Pulmonary artery endothelial cell (primary cell): ENCODE data around the gene MAD1L1. TPM values are rescaled to one million over a fixed set of nuclear protein-coding genes. Genes with fewer than 3 reads are reported as not detected.
"Not testable (repeated sequence)": the region's sequence is repeated elsewhere in the genome, so short reads cannot be mapped to it uniquely, and the experiment has no call there.

Experiments used
- DNase-seq: peaks from one replicate; pipeline ENCODE4 v3.0.0-alpha.2; 2011; ENCODE audit warnings: low read depth, low spot score
- total RNA-seq: library from RNA; depleted of rRNA; stranded (reverse); fragments of >200 nt; gene quantifications from 2 replicates; pipeline ENCODE4 v1.2.3, GENCODE V29; 2014

MAD1L1 gene
- total RNA-seq, 1 donor from 2014 or later: 53.2 TPM

DNA sequence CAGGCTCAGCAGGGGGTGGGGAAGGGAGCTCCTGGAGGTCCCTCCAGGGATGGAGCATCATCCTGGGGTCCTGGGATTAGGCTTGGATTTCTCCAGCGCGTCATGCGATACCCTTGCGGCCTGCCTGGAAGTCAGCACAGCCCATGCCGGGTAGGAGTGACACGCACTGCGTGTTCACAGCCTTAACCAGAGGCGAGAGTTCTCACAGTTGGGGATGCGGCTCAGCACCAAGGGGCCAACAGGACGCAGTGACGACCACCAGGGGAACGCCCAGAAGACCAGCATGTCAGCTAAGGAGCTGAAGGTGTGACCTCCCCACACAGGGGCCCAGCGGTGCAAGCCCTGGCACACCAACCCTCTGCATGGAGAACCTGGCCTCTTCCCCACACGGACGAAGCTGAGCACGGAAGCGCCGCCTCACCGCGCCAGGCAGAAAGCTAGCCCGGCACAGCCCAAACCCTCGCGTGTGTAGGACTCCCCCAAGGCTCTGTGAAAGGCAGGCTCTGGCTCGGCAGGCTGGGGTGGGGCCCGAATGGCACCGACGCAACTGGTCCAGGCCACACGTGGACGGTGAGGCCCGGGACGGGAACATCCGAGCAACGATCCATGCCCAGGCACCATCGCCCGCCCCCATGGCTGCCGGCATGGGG is 364.1 kb downstream of the MAD1L1 start:
- DNase-seq: no peak

DNA sequence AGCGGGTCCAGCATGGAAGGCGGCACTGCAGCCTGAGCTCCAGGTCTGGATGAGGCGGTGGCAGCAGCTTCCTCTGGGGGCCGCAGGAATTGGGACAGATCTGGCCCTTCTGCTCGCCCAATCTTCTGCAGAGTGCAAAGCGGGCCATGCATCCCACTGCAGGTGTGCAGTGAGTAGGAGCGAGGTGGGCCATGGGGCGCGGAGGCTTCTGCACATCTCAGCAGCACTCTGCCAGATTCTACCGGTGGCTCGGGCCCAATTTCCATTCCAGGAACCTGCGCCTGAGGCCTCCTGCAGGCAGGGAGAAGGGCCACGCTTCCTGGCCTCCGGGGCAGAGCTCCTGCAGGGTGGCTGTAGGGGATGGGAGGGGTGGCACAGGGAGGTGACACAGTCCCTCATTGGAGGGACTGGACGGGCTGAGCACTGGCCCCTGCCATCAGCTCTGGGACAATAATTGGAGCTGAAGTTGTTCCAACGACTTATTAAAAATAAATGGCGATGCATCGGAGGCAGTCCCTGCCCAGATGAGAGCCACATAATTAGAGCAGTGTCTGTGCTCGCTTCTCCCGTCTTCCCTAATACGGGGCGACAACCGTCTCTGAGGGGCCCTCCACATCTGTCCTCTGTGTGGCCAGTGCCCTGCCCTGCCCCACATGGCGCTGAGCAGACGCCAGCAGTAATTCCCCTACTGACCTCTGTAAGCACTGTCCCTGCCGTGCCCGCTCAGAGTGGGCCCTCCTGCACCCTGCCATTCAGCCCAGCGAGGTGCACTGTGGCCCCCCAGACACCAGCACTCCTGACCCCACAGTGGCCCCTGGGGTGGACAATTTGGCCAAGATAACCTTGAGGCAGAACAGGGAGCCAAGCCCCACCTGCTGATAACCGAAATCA is 365.1 kb downstream of the MAD1L1 start:
- no peak for DNase-seq

DNA sequence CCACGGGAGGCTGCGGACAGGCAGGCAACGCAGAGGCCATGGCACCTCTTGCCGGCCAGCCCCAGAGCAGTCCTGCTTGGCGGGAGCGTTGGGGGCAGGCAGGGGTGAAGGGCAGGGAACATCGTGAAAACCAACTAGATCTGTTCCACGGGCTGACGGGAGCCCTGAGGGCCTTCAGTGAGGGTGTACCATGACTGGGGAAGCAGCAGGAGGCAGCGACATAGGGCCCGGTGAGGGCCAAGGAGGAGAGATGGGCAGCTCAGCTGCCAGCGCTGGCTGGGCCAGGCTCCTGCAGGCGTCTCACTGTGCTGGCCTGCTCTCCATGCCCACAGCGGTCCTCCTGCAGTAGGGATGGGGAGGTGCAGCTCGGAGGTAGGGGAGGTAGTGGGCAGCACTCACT is 366.1 kb downstream of the MAD1L1 start:
- DNase-seq: no peak

DNA sequence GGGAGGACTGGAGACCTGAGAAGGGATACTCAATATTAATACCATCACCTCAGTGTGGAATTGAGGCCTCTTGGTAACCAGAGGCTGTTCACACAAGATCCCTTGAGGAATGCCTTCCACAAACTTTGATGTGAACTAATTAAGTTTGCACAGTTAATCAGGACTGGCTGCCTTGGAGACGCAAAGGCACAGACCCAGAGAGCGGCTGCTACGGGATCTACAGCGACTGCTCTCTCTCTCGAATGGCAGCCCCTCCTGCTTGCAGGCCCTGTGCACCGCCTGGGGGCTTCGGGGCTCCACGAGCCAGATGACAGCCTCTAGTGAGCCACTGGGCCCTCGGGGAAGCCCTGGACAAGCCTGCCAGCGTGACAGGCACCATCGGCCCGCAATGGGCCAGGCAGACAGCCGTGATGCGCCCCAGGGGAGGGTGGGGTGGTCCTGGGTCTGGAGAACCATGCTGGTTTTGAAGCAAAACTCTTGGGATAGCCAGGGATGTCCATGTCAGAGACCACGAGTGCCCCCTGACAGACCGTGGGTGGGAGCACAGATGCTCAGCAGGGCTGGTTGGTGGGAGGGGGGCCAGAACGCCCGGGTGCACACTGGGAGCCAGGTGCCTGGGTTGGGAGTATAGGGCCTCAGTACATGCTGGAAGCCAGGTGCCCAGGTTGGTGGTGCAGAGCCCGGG is 367.0 kb downstream of the MAD1L1 start:
- DNase-seq: no peak

DNA sequence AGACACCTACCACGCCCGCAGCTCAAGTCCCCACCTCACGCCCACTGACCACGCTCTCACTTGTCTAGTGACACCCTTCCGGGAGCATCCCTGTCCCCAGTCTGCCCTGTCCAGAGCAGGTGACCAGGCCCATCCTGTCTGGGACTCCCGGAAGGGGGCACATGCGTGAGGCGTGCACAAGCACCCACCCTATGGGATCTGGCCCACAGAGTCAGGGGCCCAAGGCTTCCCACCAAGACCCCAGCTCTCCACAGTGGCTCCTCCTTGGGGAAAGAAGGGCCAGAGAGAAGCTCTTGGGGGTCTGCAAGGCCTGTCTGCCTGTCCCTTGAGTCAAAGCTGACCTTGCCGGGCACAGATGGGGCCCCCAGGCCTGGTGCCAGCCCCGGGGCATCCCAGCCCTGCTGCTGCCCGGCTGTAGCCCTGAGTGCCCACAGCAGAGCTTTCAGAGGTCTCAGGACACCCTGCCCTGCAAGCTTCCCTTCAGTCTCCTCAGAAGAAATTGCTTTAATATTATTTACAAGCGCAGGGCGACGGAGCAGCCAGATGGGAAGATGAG is 367.7 kb downstream of the MAD1L1 start:
- no peak for DNase-seq

DNA sequence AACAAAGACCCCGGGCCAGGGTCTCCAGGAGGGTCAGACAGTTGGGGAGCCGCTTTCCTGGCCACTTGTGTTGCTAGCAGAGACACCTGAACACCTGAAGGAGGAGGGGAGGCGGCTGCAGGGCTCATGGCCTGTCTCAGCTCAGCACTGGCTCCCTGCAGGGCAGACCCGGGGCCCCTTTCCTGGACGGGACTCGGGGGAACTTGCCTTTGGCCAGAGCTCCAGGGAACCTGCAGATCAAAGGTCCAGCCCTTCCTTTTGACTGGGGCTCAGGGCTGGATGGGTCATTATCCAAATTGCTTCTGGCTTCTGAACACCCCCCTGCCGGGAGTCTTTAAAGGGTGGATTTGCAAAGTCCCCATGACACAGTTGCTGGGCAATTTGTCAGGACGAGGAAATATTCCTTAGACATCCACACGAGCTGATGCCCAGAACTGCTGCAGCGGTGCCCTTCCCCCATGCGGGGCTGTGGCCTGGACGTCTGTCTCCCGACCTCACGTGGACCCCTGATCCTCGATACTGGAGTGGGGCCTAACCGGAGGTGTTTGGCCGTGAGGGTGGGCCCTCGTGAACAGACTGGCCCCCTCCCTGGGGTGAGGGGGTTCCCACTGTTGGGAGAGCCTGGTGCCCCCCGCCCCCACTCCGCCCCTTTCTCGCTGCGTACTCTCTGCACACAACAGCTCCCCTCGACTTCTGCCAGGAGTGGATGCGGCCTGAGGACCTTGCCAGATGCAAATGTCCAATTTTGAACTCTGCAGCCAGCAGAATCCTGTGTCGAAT is 368.4 kb downstream of the MAD1L1 start:
- no peak for DNase-seq

DNA sequence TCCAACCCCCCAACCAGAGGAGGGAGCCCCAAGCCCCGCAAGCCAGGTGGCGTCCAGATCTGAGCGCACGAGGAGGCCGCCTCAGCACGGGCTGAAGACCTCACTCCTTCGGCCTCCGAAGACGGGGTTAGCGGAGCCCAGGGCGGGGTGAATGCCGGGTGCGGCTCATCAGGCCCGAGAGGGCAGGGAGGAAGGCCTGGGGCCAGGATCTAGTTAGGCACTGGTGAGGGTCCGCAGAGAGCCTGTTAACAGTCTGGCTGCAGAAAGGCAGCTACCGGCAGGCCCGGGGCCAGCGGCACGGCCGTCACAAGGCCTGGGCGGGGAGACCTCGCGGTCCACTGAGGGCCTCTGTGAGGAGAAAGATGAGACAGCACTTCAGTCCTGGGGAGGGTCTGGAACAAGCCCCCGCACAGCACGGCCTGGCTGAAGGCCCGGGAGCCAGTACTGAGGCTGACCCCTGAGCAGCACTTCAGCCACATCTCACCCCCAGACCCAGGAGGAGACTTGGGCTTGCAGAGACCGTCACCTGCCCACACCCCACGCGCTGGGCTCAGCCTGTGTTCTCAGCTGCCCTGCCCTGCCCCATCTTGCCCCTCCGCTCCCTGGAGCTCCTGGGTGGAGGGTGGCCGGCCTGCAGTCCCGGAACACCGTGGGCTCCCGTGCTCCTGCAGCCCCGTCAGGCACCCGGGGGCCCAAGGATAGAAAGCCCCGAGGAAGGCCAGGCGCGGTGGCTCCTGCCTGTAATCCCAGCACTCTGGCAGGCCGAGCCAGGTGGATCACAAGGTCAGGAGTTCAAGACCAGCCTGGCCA is 369.4 kb downstream of the MAD1L1 start:
- no peak for DNase-seq

DNA sequence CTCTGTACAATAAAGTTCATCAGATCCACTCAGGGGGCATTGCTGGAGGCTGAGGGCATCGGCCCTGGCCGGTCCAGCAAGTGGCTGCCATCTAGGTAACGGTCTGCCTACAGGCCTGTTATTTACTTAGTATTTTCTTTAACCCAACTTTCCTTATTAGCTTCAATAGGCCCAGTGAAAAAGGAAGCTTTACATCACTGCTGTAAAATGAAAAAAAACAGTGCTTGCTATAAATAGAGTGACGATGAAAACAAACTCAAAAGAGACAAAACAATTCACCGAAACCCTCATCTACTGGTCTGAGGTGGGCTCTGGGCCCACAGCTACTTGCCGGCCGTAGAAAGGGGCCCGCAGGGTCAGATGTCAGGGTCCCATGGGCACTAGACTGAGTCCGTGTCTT is 370.2 kb downstream of the MAD1L1 start:
- no peak for DNase-seq

DNA sequence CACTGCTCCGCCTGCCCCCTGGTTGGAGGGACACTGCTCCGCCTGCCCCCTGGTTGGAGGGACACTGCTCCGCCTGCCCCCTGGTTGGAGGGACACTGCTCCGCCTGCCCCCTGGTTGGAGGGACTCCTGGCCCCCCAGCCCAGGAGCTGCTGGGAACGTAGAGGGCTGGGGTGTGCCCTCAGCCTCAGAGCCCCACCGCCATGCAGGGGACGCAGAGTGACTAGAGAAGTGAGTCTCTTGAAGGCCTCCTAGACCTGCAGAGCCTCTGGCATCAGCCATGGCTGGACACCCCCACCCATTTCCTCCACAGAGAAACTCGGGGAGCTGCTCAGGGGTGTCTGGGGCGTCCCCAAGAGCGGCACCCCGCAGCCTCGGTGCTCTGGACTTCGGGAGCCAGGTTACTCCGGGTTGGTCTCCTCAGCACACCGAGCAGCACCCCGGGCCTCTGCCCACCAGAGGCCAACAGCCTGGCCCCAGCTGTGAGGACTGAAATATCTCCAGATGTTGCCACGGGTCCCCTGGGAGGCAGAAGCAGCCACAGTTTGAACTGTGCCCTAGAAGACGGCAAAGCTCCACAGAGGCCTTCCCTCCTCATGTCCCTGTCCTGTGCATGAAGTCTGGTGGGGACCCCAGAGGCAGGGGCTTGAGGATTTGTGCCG is 370.8 kb downstream of the MAD1L1 start:
- DNase-seq: no peak

DNA sequence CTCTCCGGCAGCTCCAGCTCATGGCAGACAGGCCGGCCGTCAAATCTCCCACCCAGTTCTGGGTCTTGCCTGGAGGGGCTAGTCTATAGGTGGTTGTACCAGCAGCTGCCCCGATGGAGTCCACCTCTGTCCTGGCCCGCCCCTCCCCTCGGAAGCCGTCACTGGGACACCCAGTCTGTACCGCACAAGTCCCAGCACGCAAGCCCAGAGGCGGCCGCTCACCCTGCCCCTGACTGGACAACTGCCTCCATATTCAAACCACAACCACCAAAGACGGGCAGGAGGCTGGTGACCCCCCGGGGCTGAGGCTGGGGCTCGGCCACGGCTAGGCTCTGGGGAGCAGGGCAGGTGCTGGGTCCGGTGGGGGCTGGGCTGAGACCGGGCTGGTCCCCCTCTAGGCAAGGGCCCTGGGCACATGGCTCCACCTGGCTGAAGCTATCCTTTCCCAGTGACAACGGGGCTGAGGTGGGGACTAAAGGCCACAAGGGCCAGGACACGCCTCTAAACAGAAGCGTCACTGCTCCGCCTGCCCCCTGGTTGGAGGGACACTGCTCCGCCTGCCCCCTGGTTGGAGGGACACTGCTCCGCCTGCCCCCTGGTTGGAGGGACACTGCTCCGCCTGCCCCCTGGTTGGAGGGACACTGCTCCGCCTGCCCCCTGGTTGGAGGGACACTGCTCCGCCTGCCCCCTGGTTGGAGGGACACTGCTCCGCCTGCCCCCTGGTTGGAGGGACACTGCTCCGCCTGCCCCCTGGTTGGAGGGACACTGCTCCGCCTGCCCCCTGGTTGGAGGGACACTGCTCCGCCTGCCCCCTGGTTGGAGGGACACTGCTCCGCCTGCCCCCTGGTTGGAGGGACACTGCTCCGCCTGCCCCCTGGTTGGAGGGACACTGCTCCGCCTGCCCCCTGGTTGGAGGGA is 371.6 kb downstream of the MAD1L1 start:
- DNase-seq: not testable (repeated sequence)

DNA sequence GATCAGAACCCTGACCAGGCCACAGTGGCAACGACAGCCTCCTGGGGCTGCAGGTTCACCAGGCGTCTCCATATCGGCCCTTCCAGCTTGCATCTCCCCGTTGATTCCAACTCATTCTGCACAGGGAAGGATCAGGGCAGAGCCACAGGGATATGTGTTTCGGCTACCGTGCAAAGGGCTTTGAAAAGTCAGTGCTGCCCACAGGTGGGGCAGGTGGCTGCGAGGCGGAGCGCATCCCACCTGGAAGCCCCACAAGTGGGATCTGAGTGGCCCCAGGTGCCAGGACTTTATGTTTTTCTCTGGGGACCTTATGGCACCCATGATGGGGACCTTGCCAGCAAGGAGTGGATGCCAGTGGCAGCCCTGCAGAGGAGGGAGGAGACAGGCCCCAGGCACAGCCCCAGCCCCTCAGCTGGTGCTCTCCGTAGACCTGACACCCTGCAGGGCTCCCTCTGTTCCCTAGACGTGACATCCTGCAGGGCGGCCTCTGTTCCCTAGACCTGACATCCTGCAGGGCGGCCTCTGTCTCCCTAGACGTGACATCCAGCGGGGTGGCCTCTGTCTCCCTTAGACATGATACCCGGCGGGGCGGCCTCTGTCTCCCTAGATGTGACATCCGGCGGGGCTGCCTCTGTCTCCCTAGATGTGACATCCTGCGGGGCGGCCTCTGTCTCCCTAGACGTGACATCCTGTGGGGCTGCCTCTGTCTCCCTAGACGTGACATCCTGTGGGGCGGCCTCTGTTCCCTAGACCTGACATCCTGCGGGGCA is 373.3 kb downstream of the MAD1L1 start:
- no peak for DNase-seq

DNA sequence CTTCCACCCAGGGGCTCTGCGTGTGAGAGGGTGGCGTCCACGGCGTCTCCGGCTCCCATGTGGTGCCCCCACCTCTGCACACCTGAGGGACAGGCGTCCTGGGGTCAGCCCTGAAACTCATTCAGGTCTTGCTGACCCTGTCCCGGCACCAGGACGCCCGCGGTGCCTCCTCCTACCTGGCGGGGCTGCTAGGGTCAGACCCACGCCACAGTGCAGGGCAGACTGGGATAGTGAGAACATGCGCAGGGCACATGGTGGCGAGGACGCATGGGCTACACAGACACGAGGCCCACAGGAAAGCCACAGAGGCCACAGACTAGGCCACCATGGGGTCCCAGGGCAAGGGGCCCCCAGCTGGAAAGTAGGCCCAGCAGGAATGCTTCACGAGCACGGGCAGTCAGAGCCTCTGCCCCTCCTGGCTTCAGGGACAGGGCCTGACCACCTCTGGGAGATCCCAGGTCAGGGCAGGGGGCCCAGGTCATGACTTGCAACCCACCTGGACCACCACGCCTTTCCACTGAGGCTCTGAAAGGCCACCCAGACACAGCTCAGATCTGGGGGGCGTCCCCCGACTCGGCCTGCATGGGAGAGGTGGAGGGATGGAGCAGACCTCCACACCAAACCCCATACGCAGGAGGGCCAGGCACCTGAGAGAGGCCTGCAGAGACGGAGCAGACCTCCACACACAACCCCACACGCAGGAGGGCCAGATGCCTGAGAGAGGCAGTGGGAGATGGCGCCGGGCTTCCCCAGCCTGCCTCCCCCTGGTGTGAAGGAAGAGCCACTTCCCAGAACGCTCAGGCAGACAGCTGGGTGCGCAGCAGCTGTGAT is 374.1 kb downstream of the MAD1L1 start:
- DNase-seq: no peak

DNA sequence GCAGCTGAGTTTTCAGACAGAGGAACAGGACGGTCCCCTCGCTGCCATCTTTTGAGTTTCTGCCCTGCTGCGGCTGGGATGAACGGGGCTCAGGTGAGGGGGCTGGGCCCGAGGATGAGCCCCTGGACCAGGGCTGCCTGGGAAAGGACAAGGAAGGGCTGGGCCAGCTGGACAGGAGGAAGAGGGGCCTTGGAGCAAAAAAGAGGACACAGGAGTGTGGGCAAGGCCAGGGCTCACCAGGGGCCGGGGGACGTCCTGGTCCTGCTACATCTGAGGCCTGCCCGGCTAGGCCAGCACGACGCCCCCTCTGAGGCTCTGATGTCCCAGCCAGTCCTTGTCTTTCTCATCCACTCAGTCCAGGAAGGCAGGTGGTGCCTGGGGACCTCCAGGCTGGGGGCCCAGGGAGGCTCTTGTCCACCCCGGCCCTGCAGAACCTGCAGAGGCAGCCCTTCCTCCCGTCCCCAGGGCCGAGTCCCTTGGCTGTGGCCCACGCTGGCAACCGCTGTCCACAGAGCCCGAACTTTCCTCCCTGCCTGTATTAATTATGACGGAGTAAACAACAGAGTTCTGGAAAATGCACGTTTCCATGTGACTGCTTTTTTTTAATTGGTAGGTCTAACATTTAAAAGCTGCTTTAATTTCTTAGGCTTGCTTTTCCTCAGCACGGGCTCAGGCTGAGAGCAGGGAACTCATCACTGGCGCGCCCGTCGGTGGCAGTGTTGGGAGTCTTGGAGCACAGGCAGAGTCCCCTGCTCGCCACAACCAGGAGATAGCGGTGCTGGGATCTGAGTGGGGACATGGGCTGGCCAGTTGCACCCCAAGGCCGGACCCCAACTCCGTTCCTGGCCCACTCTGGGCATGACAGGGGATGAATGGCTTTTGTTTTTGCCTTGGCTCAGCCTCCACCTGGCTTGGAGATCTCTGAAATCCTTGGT is 375.0 kb downstream of the MAD1L1 start:
- DNase-seq: no peak

DNA sequence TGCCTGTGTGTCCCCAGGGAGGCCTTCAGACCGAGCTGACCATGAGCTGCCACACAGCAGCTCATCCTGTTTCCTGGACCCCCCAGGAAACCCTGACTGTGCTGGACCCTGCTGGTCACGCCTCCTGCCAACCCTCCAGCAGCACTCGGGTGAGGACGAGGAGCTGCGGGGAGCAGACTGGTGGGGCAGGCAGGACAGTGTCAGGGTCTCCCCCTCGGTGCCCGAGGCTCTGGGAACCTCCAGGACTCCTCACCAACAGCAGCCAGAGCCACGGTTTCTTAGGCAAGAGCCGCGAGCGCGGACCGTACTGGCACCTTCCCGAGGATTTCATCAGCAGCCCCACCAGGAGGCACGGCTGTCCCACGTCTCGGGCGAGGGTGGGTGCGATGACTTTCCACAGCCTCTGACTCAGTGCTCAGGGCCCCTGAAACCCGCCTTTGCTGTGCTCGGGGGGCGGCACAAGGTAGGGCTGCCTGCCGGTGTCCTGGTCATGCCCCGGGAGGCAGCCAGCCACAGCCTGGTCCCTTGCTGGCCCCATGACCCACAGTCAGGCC is 375.8 kb downstream of the MAD1L1 start:
- no peak for DNase-seq

DNA sequence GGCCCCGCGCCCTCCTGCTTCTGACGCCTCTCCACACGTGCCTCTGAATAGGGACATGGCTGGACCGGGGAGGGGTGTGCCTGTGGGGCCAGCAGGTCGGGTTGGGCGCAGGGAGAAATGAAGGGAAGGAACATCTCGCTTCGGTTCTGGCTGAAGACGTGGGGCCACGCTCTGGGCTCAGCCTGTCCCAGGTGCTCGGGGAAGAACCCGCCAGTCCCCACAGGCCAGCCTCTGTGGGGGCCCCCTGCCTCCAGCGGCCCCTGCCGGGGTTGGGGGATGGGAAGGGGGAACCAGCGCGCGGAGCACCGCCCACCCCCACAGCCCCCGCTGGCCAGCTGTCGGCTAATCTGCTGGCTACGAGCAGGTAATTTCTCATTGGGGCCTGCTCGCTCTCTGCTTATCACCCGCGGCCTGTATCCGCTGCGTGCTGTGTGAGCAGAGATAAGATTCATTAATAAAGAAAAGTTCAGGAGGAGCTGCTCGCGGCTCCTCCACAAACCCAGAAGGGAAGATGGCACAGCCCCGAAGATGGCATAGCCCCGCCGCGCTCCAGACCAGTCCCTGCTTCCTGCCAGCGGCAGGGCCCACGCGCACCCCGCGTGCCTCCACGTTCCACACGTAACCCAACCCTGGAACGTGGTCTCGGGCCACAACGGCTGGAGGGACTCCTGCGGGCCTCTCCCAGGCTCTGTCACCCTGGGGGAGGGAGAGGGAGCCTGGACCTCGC is 376.4 kb downstream of the MAD1L1 start:
- DNase-seq: no peak
